ENCODE results near the gene NAA38. TPM values are rescaled to one million over a fixed set of nuclear protein-coding genes. Genes with fewer than 3 reads are reported as not detected.

The NAA38 gene
- total RNA-seq, 1 donor from 2014 or later = 58.7 TPM

DNA sequence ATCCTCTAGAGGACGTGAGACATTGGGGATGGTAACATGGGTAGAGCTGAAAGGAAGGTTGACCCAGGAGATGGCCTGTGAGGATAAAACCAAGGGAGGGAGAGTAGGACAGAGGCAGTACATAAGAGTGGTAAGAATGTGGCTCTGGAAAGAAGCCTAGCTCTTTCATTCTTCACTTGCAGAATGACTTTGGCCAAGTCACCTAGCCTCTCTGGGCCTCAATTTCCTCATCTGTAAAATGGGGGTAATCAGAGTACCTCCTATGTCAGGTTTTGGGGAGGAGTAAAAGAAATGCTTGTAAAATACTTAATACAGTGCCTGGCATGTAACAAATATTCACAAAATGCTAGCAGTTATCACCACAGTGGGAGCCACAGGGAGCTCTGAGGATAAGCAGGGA, 16.5 kb downstream of the NAA38 start:
- H3K27ac ChIP-seq = peak overlapping the region; percentile 97
- H3K36me3 ChIP-seq = peaks cover 12% of the 10 kb centered on the region
- no peak for DNase-seq
- H3K9me3 ChIP-seq = no peaks in the 10 kb centered on the region
- TF ChIP-seq, protein P1, sequence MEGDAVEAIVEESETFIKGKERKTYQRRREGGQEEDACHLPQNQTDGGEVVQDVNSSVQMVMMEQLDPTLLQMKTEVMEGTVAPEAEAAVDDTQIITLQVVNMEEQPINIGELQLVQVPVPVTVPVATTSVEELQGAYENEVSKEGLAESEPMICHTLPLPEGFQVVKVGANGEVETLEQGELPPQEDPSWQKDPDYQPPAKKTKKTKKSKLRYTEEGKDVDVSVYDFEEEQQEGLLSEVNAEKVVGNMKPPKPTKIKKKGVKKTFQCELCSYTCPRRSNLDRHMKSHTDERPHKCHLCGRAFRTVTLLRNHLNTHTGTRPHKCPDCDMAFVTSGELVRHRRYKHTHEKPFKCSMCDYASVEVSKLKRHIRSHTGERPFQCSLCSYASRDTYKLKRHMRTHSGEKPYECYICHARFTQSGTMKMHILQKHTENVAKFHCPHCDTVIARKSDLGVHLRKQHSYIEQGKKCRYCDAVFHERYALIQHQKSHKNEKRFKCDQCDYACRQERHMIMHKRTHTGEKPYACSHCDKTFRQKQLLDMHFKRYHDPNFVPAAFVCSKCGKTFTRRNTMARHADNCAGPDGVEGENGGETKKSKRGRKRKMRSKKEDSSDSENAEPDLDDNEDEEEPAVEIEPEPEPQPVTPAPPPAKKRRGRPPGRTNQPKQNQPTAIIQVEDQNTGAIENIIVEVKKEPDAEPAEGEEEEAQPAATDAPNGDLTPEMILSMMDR (IDR thresholded peaks at IDR 0.05) = no peak
- intact Hi-C loops (cut with DNase I) = no loop called here
- H3K4me1 ChIP-seq = peaks cover 56% of the 10 kb centered on the region
- no peak for ATAC-seq
- H3K4me3 ChIP-seq = peak overlapping the region; percentile 90
- H3K27me3 ChIP-seq = no peaks in the 10 kb centered on the region

DNA sequence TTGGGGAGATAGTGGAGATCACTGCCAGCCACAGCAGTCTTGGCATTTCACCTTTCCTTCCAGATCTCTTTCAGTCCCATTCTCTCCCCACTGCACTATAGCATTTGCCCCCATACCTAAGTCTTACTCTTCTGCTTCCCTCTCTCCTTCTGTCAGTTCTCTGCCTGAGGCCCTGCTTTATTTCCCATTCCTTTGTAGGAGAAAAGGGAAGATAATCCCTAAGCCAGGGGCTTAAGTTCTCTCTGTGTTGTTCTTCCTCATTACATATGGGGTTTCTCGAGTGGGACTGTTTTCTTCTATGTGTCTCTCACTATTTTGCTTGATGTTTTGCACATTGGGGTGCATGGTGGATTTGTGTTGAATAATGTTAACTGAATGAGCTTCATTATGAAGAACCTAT, 16.9 kb downstream of the NAA38 start:
- no peaks in the 10 kb centered on the region for H3K9me3 ChIP-seq
- ATAC-seq (no peak), DNase-seq (no peak)
- peaks cover 51% of the 10 kb centered on the region for H3K4me1 ChIP-seq
- H3K36me3 ChIP-seq = peaks cover 7% of the 10 kb centered on the region
- intact Hi-C loops (cut with DNase I) = no loop called here
- TF ChIP-seq, protein P1 (IDR thresholded peaks at IDR 0.05) = no peak
- no peak overlapping the region for H3K4me3 ChIP-seq
- H3K27ac ChIP-seq = peak overlapping the region; percentile 97
- H3K27me3 ChIP-seq = no peaks in the 10 kb centered on the region

DNA sequence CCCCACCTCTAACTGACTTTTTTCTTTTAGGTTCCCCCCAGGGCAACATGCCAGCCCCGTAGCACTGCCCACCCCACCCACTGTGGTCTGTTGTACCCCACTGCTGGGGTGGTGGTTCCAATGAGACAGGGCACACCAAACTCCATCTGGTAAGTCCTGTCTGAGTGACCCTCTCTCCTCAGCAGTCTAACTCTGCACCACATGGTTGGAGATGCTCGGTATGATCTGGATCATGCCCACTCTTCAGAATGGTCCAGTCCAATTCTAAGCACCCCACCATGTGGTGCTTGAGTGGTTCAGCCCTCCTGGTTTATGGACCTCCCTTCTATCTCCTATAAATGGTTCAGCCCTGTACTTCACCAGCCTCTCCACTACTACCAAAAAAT, 17.5 kb downstream of the NAA38 start:
- peaks cover 46% of the 10 kb centered on the region for H3K4me1 ChIP-seq
- no peaks in the 10 kb centered on the region for H3K9me3 ChIP-seq
- no peak overlapping the region for H3K27ac ChIP-seq
- TF ChIP-seq, protein P1 (IDR thresholded peaks at IDR 0.05) = no peak
- ATAC-seq (no peak), DNase-seq (no peak)
- no peak overlapping the region for H3K4me3 ChIP-seq
- H3K27me3 ChIP-seq = no peaks in the 10 kb centered on the region
- intact Hi-C loops (cut with DNase I) = no loop called here
- H3K36me3 ChIP-seq = peaks cover 5% of the 10 kb centered on the region

DNA sequence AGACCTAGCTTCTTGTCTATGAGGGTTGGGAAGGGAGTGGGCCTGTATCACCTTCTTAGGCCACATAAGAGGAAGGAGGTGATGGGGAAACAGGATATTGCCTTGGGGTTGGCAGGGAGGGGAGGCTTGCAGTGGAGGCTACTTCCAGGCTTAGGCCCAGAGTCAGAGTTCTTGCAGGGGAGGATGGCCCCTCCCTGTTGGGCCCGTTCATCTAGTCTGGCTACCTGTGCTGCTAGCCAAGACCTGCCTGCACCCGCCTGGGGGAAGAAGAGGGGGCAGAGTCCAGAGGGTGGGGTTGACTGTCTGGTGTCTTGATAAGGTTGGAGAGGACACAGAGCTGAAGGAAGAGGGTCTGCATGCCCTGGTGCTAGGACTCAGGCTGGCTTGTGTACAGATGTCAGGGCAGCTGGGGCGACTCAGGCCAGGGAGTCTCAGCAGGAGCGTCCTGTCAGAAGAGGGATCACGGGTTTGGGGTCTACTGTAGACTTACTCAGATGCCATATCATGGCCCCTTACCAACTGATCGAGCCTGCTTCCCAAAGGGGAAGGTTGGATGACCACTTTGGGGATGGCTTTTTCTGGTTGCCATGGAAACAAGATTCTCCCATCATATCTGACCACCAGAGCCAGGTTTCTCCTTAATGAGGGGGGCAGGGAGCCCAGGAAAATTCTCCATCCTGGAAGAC, 18.0 kb downstream of the NAA38 start:
- Histone ChIP-seq H3K36me3 (peaks cover 5% of the 10 kb centered on the region), H3K9me3 (no peaks in the 10 kb centered on the region), H3K4me3 (no peak overlapping the region), H3K27me3 (no peaks in the 10 kb centered on the region), H3K27ac (peak overlapping the region; percentile 51), H3K4me1 (peaks cover 46% of the 10 kb centered on the region)
- DNase-seq = no peak
- no peak for ATAC-seq
- TF ChIP-seq, protein P1 (IDR thresholded peaks at IDR 0.05) = no peak
- intact Hi-C loops (cut with DNase I) = no loop called here

DNA sequence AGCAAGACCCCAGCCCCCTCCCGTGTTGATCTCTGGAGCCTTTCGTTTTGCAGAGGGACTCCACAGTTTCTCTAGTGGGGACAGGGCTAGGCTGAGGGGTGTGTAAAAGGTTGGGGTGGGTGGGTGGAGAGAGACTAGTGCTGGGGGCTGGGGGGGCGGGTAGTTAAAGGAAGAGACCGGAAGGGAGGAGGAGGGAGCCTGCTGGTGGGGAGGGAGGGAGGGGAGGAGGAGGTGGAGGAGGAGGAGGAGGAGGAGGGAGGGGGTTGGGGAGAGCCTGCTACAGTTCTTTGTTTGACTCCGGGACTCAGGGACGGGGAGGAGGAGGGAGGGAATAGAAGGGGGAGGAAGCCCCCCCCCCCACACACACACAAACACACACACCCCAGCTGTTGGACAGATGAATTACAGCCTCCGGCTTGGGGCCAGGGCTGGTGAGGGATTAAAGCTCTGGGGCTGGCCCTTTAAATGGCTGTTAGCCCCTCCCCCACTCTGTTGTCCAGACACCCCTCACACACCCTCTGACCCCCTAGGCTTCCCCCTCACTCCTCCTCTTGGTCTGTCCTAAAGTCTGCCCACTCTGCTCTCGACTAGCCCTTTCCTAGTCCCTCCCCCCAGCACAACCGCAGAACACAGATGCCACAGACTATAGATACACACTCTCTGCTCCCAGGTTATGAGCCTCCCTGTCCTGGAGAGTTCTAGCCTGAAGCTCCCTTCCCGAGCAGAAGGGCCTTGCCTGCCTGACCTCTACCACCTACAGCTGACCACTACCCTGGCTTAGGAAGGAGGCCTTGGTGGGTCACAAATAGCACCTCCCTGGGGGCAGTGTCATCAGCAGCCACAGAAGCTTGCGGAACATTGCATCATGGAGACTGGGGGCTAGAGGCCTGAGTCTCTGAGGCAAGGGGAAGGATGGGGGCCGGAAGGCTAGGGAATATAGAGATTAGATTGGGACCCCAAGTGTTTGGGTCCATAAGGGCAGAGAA, 19.0 kb downstream of the NAA38 start:
- Histone ChIP-seq H3K36me3 (peaks cover 5% of the 10 kb centered on the region), H3K9me3 (no peaks in the 10 kb centered on the region), H3K4me3 (peak overlapping the region; percentile 19), H3K27me3 (no peaks in the 10 kb centered on the region), H3K4me1 (peaks cover 46% of the 10 kb centered on the region), H3K27ac (peak overlapping the region; percentile 99)
- ATAC-seq = no peak
- no peak for DNase-seq
- intact Hi-C loops (cut with DNase I) = no loop called here
- TF ChIP-seq, protein P1 (IDR thresholded peaks at IDR 0.05) = no peak

All from upper lobe of right lung (tissue), 1 donor.